Measurements from ENCODE around the gene NEGR1.

NEGR1 gene

GRCh38 chr1:72117621-72118020, 164.7 kb downstream of the NEGR1 start:
- no peak for DNase-seq (ENCODE audit: low read depth in 2 of 2)

GRCh38 chr1:72115290-72115689, 167.0 kb downstream of the NEGR1 start:
- no peak for DNase-seq (ENCODE audit: low read depth in 2 of 2)

DNA sequence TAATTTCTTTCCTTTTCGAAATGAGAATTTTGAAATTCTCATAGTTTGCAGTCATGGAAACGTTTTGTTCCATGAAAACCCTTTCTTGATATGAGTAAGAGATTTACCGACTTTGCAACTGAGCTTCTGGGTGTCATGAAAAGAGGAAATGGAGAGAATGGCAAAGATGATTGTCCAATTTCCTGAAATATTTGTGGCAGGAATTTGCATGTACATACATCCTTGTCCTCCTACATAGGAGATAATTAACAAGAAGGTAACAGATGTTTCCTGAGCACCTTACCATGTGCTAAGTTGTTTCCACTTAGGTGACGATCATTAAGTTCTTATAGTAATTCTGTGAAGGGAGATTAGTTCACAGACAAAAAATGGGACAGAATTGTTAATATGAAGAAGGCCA, 170.7 kb downstream of the NEGR1 start:
- no peak for DNase-seq (ENCODE audit: low read depth in 2 of 2)

DNA sequence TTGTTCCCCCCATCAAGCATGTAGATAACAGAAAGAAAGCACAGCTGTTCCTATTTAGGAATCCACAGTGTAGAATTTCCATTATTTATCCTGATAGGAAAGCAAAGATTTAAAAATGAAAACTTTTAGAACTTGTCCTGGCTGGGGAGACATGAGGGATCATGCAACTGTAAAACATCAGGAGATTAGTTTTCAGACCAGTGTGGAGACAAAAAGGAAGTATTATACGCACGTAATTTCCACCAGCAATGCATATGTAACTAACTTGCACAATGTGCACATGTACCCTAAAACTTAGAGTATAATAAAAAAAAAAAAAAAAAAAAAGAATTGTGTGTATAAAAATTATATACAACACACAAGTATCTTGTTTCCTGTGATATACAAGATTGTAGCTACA, 172.4 kb downstream of the NEGR1 start:
- no peak for DNase-seq (ENCODE audit: low read depth in 2 of 2)

DNA sequence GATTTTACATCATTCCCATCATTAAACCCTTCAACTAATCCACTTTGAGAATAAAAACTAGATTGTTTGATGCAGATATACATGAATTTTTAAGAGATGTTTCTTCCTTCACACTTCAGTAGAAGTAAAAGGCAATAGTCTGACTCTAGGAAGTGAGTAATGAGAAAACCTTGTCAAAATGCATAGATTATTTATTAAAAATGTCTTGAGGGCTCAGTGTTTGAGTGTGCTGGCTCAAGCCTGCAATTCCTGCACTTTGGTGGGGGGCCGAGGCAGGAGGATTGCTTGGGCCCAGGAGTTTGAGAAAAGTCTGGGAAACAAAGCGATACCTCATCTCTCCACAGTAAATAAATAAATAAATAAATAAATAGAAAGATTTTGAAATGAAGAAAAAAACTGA, 177.1 kb downstream of the NEGR1 start:
- DNase-seq (ENCODE audit: low read depth in 2 of 2) = no peak

DNA sequence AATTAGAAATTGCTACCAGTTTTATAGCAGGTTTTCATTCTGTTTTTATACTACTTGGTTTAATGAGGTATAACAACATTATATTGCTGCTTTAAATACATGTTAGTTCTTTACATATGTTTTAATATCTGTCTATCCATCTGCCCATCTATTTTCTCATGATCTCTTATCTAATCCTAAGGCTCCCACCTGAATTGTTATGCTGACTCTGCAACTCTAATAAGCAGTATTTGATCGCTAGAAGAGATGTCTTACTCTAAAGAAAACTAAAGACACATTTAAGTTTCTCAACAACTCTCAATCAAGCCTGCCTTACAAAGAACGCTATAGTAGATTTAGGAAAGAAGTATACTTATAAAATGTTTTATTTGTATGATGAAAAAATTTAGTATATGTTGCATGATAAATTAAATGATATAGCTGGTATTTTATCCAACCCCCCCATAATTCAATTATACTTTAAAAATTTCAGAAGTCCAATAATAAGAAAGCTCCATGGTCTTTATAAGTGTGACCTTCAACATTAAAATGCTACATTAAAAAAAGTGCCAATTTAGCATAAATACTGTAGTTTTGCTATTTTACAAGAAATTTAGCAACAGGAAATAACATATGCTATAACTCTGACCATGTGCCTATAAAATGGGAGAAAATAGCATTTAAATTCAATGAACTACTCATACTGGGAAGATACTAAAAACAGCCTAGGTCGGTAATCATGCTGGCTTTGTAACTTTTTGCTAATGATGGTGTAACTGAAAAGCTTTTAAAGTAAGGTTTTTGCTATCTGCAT, 180.3 kb downstream of the NEGR1 start:
- DNase-seq (ENCODE audit: low read depth in 2 of 2) = no peak

- DNase-seq (ENCODE audit: low read depth in 2 of 2) = no peak
Observed at GRCh38 chr1:72100771-72101170, 181.6 kb downstream of the NEGR1 start.

DNA sequence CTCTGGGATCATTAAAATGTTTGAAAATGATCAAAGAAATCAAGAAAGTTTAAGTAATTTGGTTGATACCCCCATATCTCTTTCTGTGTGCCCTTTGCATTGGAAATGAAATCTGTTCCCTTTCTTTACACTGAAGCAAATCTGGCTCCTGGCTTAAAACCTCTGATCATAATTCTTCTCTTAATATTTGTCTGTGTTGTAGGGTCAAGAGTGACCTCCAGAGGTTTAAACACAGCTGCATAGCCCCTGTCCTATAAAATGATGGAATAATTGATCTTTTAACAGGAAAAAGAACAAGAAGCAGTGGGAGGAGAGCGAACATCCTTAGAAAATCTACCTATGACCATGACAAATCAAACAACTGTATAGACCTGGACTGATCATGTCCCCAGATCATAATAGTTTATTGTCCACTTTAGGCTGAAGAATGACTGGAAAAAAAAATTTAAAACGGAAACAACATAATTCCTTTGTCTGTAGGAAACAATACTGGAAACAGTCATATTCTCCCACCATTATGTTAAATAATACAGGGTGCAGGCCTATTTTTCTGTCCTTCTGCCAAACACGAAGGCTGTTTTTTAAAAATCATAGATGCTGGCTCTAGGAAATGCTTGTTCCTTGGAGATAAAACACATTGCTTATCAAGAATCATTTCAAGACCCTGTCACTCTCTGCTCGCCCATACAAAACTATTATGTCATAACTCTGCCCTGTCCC, 184.3 kb downstream of the NEGR1 start:
- DNase-seq (ENCODE audit: low read depth in 2 of 2) = no peak

DNA sequence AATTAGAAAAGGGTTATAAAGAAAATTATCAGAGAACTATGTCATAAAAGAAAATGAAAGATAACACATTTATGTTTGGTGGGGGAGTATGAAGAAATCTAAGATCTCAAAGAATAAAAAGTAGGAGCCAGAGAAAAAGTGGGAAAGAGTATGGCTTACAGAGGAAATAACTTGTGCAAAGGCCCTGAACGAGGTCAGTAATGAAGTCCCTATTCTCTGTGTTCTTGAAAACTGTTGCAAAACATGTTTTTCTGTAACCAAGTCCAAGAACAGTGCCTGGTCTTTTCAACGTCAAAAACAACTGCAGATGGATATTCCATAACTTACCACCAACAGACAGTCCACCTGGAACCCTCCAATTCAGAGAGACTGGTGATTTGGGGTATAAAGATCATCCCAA, 188.1 kb downstream of the NEGR1 start:
- no peak for DNase-seq (ENCODE audit: low read depth in 2 of 2)

- DNase-seq (ENCODE audit: low read depth in 2 of 2) = no peak
Observed at GRCh38 chr1:72086394-72086793, 195.9 kb downstream of the NEGR1 start.

DNA sequence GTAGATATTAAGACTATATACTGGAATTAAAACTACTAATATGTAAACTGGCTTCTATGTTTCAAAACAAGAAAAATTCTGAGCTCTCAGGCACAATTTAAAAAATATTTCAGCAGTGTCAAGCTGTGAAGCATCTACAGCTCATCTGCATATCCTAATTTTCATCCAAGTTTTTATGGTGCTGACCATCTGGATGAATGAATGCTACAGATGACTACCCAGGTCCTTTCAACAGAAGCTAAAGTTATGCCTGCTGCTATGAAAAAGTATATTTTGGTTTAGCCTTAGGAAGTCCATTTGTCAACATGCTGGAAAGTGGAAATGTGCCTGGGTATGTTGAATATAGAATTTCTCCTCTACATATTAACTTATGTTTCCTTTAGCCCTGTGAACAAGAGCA, 206.9 kb downstream of the NEGR1 start:
- DNase-seq (ENCODE audit: low read depth in 2 of 2) = no peak

GRCh38 chr1:72066431-72066830, 215.9 kb downstream of the NEGR1 start:
- DNase-seq (ENCODE audit: low read depth in 2 of 2) = no peak

DNA sequence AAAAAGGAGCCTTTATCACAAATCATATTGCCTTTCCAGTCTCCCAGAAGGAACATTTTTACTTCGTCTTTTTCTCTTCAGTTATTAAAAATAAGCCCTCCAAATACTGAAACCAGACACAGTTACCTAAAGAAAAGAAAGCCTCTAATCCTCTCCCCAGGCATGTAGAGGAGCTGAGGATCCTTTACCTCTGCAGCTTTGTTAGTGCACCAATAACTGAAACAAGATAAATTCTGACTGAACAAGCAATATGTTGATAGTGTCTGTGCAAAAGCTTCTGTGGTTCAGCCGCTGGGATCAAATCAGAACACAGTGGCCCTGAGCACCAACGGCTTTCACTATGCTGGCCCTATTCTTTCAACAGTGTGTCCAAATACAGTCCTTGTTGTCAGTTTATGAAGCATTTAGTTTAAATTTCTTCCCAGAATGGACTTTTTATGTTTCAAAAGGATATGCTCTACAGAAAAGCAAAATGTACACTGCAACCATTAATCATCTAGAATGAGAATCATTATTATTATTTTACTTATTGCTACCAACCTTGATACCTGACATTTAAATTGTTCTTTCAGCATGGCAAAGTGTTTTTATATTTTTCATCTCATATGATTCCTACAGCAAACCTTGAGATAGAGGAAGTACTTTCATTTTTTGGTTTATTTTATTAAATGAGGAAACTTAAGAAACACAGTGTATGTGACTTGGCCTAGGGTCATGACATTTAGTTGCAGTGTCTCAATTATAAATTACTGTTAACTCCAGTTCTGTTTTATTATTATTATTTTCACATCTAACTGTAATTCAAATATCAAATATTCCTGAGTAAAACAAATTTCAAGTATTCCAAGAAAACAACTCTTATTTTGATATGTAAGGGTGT, 217.9 kb downstream of the NEGR1 start:
- DNase-seq (ENCODE audit: low read depth in 2 of 2) = no peak

- DNase-seq (ENCODE audit: low read depth in 2 of 2) = no peak
Observed at GRCh38 chr1:72063364-72064044, 218.8 kb downstream of the NEGR1 start.

DNA sequence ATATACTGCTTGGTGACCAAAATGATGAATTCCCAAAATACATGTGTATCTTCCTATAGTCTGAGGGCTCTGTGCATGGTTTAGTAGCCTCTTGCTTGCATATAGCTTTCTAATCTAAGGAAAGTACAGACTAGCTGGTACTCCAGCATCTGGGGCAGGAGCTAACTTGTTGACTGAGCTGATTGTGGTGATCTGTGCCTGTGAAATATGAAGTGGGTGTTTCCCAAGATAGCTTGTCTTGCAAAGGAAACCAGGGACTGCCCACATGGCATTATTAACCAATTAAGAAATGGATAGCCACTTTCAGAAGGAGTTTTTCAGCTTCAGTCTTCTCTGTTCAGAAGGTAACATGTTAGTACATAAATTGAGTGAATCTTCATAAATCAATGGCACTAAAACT, 219.8 kb downstream of the NEGR1 start:
- no peak for DNase-seq (ENCODE audit: low read depth in 2 of 2)

DNA sequence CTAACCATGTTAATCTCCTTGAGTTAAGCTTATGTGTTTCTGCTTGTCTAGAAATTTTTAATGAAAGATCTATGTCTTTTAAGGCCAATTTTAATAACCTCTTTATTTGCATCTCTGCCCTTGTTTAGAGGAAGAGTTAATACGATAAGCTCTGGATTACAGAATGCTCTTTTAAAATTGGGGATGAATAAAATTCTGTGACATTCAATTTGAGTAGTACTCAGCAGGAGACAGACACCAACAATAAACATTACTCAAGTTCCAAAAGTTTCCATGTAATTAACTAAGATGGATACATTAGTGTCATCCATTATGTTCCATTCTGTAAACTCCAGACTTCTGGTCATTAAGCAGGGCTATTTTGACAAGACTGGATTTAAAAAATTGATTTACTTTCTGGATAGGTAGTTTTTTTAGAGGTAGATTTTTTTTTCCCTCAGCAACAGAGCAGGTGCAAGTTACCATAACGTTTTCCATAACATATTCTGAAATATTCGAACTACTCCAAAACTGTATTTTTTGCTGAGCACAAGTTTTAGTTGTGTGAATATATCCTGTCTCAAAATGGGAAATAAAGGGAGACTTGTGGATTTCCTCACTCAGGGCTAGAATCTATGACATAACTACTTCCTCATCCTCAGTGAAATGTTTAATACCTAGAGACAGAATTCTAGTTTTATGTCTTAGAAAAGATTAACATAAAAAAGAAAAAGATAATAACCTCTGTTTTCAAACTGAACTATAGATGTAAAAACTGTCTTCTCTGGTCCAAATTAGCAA, 221.7 kb downstream of the NEGR1 start:
- DNase-seq (ENCODE audit: low read depth in 2 of 2) = no peak

GRCh38 chr1:72056516-72056915, 225.8 kb downstream of the NEGR1 start:
- DNase-seq (ENCODE audit: low read depth in 2 of 2) = no peak

GRCh38 chr1:72051538-72051937, 230.8 kb downstream of the NEGR1 start:
- no peak for DNase-seq (ENCODE audit: low read depth in 2 of 2)

DNA sequence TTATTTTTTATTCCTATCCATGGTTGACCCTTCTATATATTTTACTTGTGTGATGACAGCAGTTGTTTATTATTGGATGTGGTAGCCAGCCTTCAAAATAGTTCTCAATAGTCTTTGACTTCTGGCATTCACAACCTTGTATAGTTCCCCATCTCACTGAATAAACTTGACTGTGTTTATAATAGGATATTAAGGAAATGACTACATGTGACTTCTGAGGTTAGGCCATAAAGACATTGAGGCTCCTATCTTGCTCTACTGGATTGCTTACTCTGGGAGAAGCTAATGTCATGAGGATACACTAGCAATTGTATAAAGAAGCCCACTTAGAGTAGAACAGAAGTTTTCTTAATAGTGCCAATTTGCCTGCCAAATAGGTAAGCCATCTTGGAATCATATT, 231.8 kb downstream of the NEGR1 start:
- no peak for DNase-seq (ENCODE audit: low read depth in 2 of 2)

GRCh38 chr1:72037745-72038343, 244.5 kb downstream of the NEGR1 start:
- DNase-seq (ENCODE audit: low read depth in 2 of 2) = no peak

- DNase-seq (ENCODE audit: low read depth in 2 of 2) = no peak
Observed at GRCh38 chr1:72034827-72035226, 247.5 kb downstream of the NEGR1 start.
